Neural cell (in vitro differentiated cells): ENCODE data around the gene NFIA. TPM values are rescaled to one million over a fixed set of nuclear protein-coding genes. Genes with fewer than 3 reads are reported as not detected.

ENCODE experiments used
- H2AFZ ChIP-seq: fragments of 200-600, 300-800 bp; sonication (generic), shearing (Covaris generic); 2 replicates; pipeline ENCODE4 v1.6.0; 2014; ENCODE audit warnings: low read depth, mild to moderate bottlenecking, antibody characterized with exemption, low read length, moderate library complexity
- H3F3A ChIP-seq: fragments of 200-600 bp; shearing (Covaris generic); 2 replicates; pipeline ENCODE4 v1.6.1; 2016; ENCODE audit warnings: mild to moderate bottlenecking, moderate library complexity, mixed read lengths, antibody characterized with exemption, low read length; ENCODE audit not compliant: insufficient read depth, poor library complexity, severe bottlenecking
- H3K27ac ChIP-seq: fragments of 200-600, 300-800 bp; sonication (generic), shearing (Covaris generic); 2 replicates; pipeline ENCODE4 v1.5.1; 2014; ENCODE audit warnings: mild to moderate bottlenecking, low read length, moderate library complexity
- H3K27me3 ChIP-seq: fragments of 300-800, 200-600 bp; sonication (generic), shearing (Covaris generic); 2 replicates; pipeline ENCODE4 v1.6.0; 2014; ENCODE audit warnings: mild to moderate bottlenecking, low read depth, low read length, moderate library complexity; ENCODE audit not compliant: insufficient read depth
- H3K36me3 ChIP-seq: fragments of 300-800, 200-600 bp; sonication (generic), shearing (Covaris generic); 2 replicates; pipeline ENCODE4 v1.5.1; 2014; ENCODE audit warnings: mild to moderate bottlenecking, antibody characterized with exemption, low read length, moderate library complexity; ENCODE audit not compliant: insufficient read depth
- H3K4me2 ChIP-seq: fragments of 300-800, 200-600 bp; sonication (generic), shearing (Covaris generic); 2 replicates; pipeline ENCODE4 v1.6.0; 2014; ENCODE audit warnings: mild to moderate bottlenecking, low read length
- H3K4me3 ChIP-seq: fragments of 300-800, 200-600 bp; sonication (generic), shearing (Covaris generic); 2 replicates; pipeline ENCODE4 v1.5.1; 2014; ENCODE audit warnings: mild to moderate bottlenecking, low read length, moderate library complexity
- H3K79me2 ChIP-seq: fragments of 200-600 bp; shearing (Covaris generic); replicated peaks from 2 replicates; pipeline ENCODE4 v1.6.0; 2014; ENCODE audit warnings: mild to moderate bottlenecking, low read length, moderate library complexity; ENCODE audit not compliant: insufficient read depth
- H3K9ac ChIP-seq: fragments of 300-800, 200-600 bp; sonication (generic), shearing (Covaris generic); 2 replicates; pipeline ENCODE4 v1.6.1; 2016; ENCODE audit warnings: mild to moderate bottlenecking, low read length, mixed read lengths
- H3K9me2 ChIP-seq: fragments of 200-600 bp; shearing (Covaris generic); 2 replicates; pipeline ENCODE4 v1.6.1; 2016; ENCODE audit warnings: mild to moderate bottlenecking, low read length, mixed read lengths; ENCODE audit not compliant: insufficient read depth
- H3K9me3 ChIP-seq: fragments of 200-600, 300-800 bp; sonication (generic), shearing (Covaris generic); 2 replicates; pipeline ENCODE4 v1.6.1; 2016; ENCODE audit warnings: mild to moderate bottlenecking, mixed run types, low read length, moderate library complexity, mixed read lengths
- H4K20me1 ChIP-seq: fragments of 200-600 bp; shearing (Covaris generic); 2 replicates; pipeline ENCODE4 v1.6.1; 2016; ENCODE audit warnings: mild to moderate bottlenecking, mixed run types; ENCODE audit not compliant: insufficient read depth
- EP300 ChIP-seq: fragments of 450-650 bp; conservative IDR thresholded peaks from 2 replicates; pipeline ENCODE4 v1.6.1; 2014; ENCODE audit warnings: antibody characterized with exemption, mild to moderate bottlenecking, moderate library complexity; ENCODE audit not compliant: poor library complexity, severe bottlenecking
- EZH2 ChIP-seq: fragments of 200-600, 300-800 bp; shearing (Covaris generic), sonication (generic); IDR thresholded peaks from 2 replicates; pipeline ENCODE4 v1.6.1; 2014; ENCODE audit warnings: antibody characterized with exemption, low read length, borderline replicate concordance, mild to moderate bottlenecking; ENCODE audit not compliant: insufficient read depth, poor library complexity, severe bottlenecking
- MXI1 ChIP-seq: fragments of 450-650 bp; conservative IDR thresholded peaks from 2 replicates; pipeline ENCODE4 v1.6.1; 2014; ENCODE audit warnings: antibody characterized with exemption, mild to moderate bottlenecking; ENCODE audit not compliant: poor library complexity, severe bottlenecking
- POLR2AphosphoS5 ChIP-seq: IDR thresholded peaks from 2 replicates; pipeline ENCODE4 v1.6.1; 2012
- RAD21 ChIP-seq: fragments of 450-650 bp; conservative IDR thresholded peaks from 2 replicates; pipeline ENCODE4 v1.6.1; 2014; ENCODE audit warnings: antibody characterized with exemption, mild to moderate bottlenecking, moderate library complexity
- SMC3 ChIP-seq: fragments of 450-650 bp; conservative IDR thresholded peaks from 2 replicates; pipeline ENCODE4 v1.6.1; 2014; ENCODE audit warnings: antibody characterized with exemption, mild to moderate bottlenecking, moderate library complexity; ENCODE audit not compliant: poor library complexity
- TAF1 ChIP-seq: IDR thresholded peaks from 2 replicates; pipeline ENCODE4 v1.6.1; 2012; ENCODE audit warnings: low read depth
- polyA plus RNA-seq: library from polyadenylated mRNA; depleted of rRNA; stranded (reverse); fragments of >200 nt; gene quantifications from 2 replicates; pipeline ENCODE4 v1.2.3, GENCODE V29; 2014
- TF ChIP-seq, protein P1 (sequence below): IDR thresholded peaks from 2 replicates; pipeline ENCODE4 v1.6.1; 2012; ENCODE audit warnings: borderline replicate concordance
- TF ChIP-seq, protein P2 (sequence below): fragments of 450-650 bp; IDR thresholded peaks from 2 replicates; pipeline ENCODE4 v1.5.1; 2014; ENCODE audit warnings: antibody characterized with exemption, mild to moderate bottlenecking, moderate library complexity; ENCODE audit not compliant: poor library complexity, severe bottlenecking

Gene NFIA
- polyA plus RNA-seq, 1 donor from 2014 or later, result 0.47 TPM

DNA sequence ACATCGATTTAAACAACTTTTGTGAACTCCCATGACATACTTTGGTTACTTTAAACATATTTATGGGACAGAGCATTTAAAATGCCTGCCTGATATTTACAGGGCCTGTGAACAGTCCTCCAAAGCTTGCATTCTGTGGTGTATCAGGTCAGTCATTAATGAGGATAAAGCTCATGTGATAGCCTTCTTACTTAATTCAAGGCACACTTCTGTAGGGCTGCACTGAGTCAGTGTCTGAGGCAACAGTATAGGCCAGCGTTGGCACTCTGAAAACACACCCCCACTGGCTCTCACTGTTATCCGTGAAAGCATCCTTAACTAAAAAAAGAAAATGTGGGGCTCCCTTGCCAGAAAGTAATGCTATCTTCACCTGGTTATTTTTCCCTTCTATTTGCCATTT, 200.0 kb downstream of the NFIA start:
- Histone ChIP-seq H3K9ac (no peak overlapping the region), H3K36me3 (no peaks in the 10 kb centered on the region), H3K9me3 (no peaks in the 10 kb centered on the region), H2AFZ (no peak overlapping the region), H3K27me3 (no peaks in the 10 kb centered on the region), H3F3A (no peaks in the 10 kb centered on the region), H3K79me2 (no peaks in the 10 kb centered on the region), H3K9me2 (no peaks in the 10 kb centered on the region), H3K4me3 (no peak overlapping the region), H4K20me1 (no peaks in the 10 kb centered on the region), H3K4me2 (no peak overlapping the region), H3K27ac (no peak overlapping the region)
- TF ChIP-seq SMC3 (no peak), EP300 (no peak), RAD21 (no peak), MXI1 (no peak), POLR2AphosphoS5 (no peak), TAF1 (no peak)
- TF ChIP-seq, protein P1, sequence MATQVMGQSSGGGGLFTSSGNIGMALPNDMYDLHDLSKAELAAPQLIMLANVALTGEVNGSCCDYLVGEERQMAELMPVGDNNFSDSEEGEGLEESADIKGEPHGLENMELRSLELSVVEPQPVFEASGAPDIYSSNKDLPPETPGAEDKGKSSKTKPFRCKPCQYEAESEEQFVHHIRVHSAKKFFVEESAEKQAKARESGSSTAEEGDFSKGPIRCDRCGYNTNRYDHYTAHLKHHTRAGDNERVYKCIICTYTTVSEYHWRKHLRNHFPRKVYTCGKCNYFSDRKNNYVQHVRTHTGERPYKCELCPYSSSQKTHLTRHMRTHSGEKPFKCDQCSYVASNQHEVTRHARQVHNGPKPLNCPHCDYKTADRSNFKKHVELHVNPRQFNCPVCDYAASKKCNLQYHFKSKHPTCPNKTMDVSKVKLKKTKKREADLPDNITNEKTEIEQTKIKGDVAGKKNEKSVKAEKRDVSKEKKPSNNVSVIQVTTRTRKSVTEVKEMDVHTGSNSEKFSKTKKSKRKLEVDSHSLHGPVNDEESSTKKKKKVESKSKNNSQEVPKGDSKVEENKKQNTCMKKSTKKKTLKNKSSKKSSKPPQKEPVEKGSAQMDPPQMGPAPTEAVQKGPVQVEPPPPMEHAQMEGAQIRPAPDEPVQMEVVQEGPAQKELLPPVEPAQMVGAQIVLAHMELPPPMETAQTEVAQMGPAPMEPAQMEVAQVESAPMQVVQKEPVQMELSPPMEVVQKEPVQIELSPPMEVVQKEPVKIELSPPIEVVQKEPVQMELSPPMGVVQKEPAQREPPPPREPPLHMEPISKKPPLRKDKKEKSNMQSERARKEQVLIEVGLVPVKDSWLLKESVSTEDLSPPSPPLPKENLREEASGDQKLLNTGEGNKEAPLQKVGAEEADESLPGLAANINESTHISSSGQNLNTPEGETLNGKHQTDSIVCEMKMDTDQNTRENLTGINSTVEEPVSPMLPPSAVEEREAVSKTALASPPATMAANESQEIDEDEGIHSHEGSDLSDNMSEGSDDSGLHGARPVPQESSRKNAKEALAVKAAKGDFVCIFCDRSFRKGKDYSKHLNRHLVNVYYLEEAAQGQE, result no peak
- TF ChIP-seq, protein P2, sequence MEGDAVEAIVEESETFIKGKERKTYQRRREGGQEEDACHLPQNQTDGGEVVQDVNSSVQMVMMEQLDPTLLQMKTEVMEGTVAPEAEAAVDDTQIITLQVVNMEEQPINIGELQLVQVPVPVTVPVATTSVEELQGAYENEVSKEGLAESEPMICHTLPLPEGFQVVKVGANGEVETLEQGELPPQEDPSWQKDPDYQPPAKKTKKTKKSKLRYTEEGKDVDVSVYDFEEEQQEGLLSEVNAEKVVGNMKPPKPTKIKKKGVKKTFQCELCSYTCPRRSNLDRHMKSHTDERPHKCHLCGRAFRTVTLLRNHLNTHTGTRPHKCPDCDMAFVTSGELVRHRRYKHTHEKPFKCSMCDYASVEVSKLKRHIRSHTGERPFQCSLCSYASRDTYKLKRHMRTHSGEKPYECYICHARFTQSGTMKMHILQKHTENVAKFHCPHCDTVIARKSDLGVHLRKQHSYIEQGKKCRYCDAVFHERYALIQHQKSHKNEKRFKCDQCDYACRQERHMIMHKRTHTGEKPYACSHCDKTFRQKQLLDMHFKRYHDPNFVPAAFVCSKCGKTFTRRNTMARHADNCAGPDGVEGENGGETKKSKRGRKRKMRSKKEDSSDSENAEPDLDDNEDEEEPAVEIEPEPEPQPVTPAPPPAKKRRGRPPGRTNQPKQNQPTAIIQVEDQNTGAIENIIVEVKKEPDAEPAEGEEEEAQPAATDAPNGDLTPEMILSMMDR, result no peak

DNA sequence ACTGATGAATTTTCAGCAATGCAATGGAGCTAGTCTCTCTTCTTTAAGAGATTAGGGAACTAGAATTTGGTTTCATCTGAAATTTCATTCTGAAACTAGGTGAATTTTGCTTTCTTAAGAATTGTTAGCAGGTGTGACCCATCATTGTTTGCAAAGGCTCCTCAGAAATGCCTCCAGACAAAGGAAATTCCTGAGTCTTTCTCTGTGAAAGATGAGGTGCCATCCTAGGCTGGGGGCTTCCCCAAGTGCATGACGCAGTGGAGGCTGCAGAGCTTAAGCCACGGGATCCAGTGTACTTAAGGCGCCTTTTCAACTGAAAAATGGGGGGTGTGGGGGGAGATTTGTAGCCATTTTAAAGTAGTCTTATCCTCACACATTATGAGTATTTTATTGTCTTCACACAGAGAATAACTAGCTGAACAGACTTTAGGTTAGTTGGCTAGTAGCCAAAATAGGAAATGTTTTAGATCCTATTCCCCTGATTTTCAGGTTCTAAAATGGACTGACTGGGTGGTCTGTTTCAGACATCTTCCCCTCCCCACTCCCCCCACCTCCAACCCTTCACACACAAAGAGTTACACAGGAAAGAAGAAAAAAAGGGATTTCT, 202.0 kb downstream of the NFIA start:
- H3K4me2 ChIP-seq, result no peak overlapping the region
- H3K4me3 ChIP-seq, result no peak overlapping the region
- H3K27me3 ChIP-seq, result no peaks in the 10 kb centered on the region
- H4K20me1 ChIP-seq, result no peaks in the 10 kb centered on the region
- H3K9me3 ChIP-seq, result no peaks in the 10 kb centered on the region
- no peaks in the 10 kb centered on the region for H3K79me2 ChIP-seq
- H2AFZ ChIP-seq, result no peak overlapping the region
- no peaks in the 10 kb centered on the region for H3K9me2 ChIP-seq
- H3K9ac ChIP-seq, result no peak overlapping the region
- TF ChIP-seq EZH2 (no peak), TAF1 (no peak), MXI1 (no peak), SMC3 (no peak), EP300 (no peak), RAD21 (no peak), POLR2AphosphoS5 (no peak)
- TF ChIP-seq, protein P2, result no peak
- TF ChIP-seq, protein P1, result no peak
- H3K36me3 ChIP-seq, result no peaks in the 10 kb centered on the region
- no peaks in the 10 kb centered on the region for H3F3A ChIP-seq
- H3K27ac ChIP-seq, result no peak overlapping the region
